NCI-H2081 treated with DMSO at 0.1 percent for 48 hours (cell line): ENCODE measurements around the gene ZNF587B.
"Not testable (repeated sequence)": the region's sequence is repeated elsewhere in the genome, so short reads cannot be mapped to it uniquely, and the experiment has no call there.

ENCODE experiments used
- DNase-seq: peaks from one replicate; lab custom pipeline; 2025; lab: John Stamatoyannopoulos, UW

The ZNF587B gene

GRCh38 chr19:57872450-57872849, 42.4 kb downstream of the ZNF587B start:
- DNase-seq: no peak

DNA sequence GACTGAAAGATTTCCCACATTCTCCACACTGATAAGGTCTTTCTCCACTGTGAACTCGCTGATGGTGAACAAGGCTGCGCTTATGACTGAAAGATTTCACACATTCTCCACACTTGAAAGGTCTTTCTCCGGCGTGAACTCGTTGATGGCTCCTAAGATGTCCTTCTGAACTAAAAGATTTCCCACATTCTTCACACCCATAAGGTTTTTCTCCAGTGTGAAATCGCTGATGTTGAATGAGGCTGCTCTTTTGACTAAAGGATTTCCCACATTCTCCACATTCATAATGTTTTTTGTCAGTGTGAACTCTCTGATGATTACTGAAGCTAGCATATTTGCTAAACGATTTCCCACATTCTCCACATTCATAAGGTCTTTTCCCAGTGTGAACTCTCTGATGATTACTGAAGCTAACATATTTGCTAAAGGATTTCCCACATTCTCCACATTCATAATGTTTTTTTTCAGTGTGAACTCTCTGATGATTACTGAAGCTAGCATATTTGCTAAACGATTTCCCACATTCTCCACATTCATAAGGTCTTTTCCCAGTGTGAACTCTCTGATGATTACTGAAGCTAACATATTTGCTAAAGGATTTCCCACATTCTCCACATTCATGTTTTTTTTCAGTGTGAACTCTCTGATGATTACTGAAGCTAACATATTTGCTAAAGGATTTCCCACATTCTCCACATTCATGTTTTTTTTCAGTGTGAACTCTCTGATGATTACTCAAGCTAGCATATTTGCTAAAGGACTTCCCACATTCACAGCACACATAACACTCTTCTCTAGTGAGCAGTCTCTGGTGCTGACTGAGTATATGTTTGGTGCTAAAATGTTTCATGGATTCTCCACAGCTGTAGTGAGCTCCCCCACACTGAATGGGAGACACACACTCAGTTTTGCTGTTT, 44.0 kb downstream of the ZNF587B start:
- DNase-seq: not testable (repeated sequence)

- DNase-seq: no peak
Measured at GRCh38 chr19:57886046-57886445, 55.9 kb downstream of the ZNF587B start.

DNA sequence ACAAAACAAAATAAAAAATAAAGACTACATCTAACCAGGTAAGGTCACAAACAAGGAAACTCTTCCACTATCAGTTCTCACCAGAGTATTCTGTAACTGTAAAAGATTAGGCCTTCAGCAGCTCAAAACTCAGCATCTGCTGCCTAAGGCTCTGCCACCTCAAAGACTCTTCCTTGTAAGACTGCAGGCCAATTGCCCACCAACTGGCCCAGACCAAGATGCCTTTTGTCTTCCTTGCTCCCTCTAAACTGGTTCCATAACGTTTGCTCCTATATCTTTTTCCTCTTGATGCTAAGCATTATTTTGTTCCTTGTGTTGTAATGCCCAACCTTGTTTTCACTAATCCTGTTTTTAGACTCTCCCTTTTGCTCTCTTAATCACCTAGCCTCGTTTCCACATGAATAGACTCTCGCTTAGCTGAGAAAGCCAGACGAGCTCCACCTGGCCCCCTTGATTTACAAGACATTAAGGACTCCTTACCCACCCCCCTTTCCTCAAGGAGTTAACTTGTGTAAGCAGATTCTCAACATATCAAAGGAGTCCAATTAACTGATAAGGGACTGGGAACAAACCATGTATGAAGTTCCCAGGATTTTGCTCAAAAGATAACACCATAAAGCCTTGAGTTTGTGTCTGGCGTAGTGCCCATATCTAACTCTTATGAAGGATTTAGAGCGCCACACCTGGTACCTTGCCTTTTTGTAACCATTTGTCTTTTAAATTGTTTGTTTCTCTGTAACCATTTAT, 57.3 kb downstream of the ZNF587B start:
- DNase-seq: no peak

- no peak for DNase-seq
Measured at GRCh38 chr19:57888107-57888559, 58.0 kb downstream of the ZNF587B start.

GRCh38 chr19:57888560-57889231, 58.6 kb downstream of the ZNF587B start, which contains the start of gene ZNF814:
ZNF814 (minus strand) TSS chr19:57889037; CDS start chr19:57888802, 235 bp downstream.
- DNase-seq: no peak

GRCh38 chr19:57890706-57891105, 60.6 kb downstream of the ZNF587B start:
- not testable (repeated sequence) for DNase-seq
